Transverse colon (tissue), 4 donors: ENCODE data around the gene BMAL1.

Source experiments
- EP300 ChIP-seq: sonication (generic); formaldehyde crosslinking; IDR thresholded peaks from one replicate; pipeline ENCODE4 v1.6.1; 2017; ENCODE audit warnings: antibody characterized with exemption, low read depth
- POLR2A ChIP-seq: fragments of 450-650 bp; IDR thresholded peaks from one replicate; pipeline ENCODE4 v1.6.1; 2016; ENCODE audit warnings: antibody characterized with exemption, mild to moderate bottlenecking, moderate library complexity
- POLR2AphosphoS5 ChIP-seq, 3 donors: sonication (generic); formaldehyde crosslinking; IDR thresholded peaks; one replicate each; pipeline ENCODE4 v1.6.1; 2016; ENCODE audit warnings: antibody characterized with exemption in 3 of 3
- TF ChIP-seq, protein P1 (sequence below), 5 experiments: fragments of 200-600 bp in 3 of 5; fragments of 450-650 bp in 2 of 5; sonication (generic) in 3 of 5; IDR thresholded peaks; 1 replicate in 2 of 5; 2 replicates in 3 of 5; pipeline ENCODE4 v1.5.1; 2016 to 2017; ENCODE audit warnings: antibody characterized with exemption in 5 of 5, inconsistent platforms in 3 of 5, mild to moderate bottlenecking in 2 of 5, moderate library complexity in 1 of 5

DNA sequence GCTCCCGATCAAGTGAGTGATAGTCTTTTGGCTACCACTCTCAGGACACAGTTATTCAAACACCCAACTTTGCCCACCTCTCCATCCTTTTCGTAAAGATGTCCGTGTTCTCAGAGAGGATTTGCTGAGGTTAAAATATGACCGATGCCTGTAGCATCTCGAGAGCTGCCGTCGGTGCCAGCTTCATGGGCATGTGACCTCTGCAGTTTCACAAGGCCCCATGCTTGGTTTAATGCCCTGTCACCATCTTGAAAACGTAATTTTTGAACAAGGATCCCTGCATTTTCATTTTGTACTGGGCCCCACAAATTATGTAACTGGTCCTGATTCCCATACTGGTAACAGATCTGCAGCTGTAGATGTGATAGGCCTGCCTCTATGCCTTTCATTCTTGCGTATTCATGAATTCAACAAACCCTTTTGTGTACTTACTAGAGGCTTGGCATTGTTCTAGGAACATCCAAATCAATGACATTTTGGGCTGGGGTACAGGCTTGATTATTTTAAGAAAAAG lies 85.1 kb downstream of the BMAL1 start:
- TF ChIP-seq, protein P1, sequence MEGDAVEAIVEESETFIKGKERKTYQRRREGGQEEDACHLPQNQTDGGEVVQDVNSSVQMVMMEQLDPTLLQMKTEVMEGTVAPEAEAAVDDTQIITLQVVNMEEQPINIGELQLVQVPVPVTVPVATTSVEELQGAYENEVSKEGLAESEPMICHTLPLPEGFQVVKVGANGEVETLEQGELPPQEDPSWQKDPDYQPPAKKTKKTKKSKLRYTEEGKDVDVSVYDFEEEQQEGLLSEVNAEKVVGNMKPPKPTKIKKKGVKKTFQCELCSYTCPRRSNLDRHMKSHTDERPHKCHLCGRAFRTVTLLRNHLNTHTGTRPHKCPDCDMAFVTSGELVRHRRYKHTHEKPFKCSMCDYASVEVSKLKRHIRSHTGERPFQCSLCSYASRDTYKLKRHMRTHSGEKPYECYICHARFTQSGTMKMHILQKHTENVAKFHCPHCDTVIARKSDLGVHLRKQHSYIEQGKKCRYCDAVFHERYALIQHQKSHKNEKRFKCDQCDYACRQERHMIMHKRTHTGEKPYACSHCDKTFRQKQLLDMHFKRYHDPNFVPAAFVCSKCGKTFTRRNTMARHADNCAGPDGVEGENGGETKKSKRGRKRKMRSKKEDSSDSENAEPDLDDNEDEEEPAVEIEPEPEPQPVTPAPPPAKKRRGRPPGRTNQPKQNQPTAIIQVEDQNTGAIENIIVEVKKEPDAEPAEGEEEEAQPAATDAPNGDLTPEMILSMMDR (IDR thresholded peaks at IDR 0.05) = no peak
- no peak for TF ChIP-seq EP300
- no peak for TF ChIP-seq POLR2A
- no peak for TF ChIP-seq POLR2AphosphoS5 (IDR thresholded peaks at IDR 0.05)
